Stimulated activated CD8-positive, alpha-beta memory T cell treated with anti-CD3 and anti-CD28 coated beads, Interleukin-2, amount 100 ng/mL, for 1 hour (primary cell): ENCODE measurements around the gene FTO.

Source experiments
- DNase-seq, 2 donors: peaks; one replicate each; pipeline ENCODE4 v3.0.0-alpha.2; 2020; ENCODE audit warnings: low read depth in 2 of 2

FTO gene

GRCh38 chr16:53998966-53999522 is 295.1 kb downstream of the FTO start:
- no peak for DNase-seq

- DNase-seq = no peak
Observed at GRCh38 chr16:53999841-54000240, 295.9 kb downstream of the FTO start.

GRCh38 chr16:54000361-54000760 is 296.4 kb downstream of the FTO start:
- no peak for DNase-seq

GRCh38 chr16:54006693-54007092 is 302.7 kb downstream of the FTO start:
- no peak for DNase-seq

GRCh38 chr16:54007504-54007903 is 303.5 kb downstream of the FTO start:
- DNase-seq = no peak

- no peak for DNase-seq
Observed at GRCh38 chr16:54009464-54010176, 305.7 kb downstream of the FTO start.

GRCh38 chr16:54015147-54015546 is 311.2 kb downstream of the FTO start:
- no peak for DNase-seq

GRCh38 chr16:54022362-54022761 is 318.4 kb downstream of the FTO start:
- DNase-seq = no peak

- DNase-seq = no peak
Observed at GRCh38 chr16:54026456-54026855, 322.5 kb downstream of the FTO start.

- no peak for DNase-seq
Observed at GRCh38 chr16:54027062-54027461, 323.1 kb downstream of the FTO start.

- no peak for DNase-seq
Observed at GRCh38 chr16:54027558-54027957, 323.6 kb downstream of the FTO start.

- no peak for DNase-seq
Observed at GRCh38 chr16:54027995-54028394, 324.0 kb downstream of the FTO start.

GRCh38 chr16:54030451-54030850 is 326.5 kb downstream of the FTO start:
- DNase-seq = no peak

GRCh38 chr16:54031107-54031760 is 327.3 kb downstream of the FTO start:
- no peak for DNase-seq

- DNase-seq = no peak
Observed at GRCh38 chr16:54033747-54034146, 329.8 kb downstream of the FTO start.

- no peak for DNase-seq
Observed at GRCh38 chr16:54034684-54035083, 330.7 kb downstream of the FTO start.

GRCh38 chr16:54040480-54040879 is 336.5 kb downstream of the FTO start:
- DNase-seq = no peak

- DNase-seq = no peak
Observed at GRCh38 chr16:54040975-54041374, 337.0 kb downstream of the FTO start.

- DNase-seq = no peak
Observed at GRCh38 chr16:54048586-54049495, 344.9 kb downstream of the FTO start.

GRCh38 chr16:54049591-54050458 is 345.9 kb downstream of the FTO start:
- no peak for DNase-seq
